ENCODE results near the gene SEC24D. TPM values are rescaled to one million over a fixed set of nuclear protein-coding genes. Genes with fewer than 3 reads are reported as not detected.
A peak's percentile ranks its signal among the peaks of the same experiment; 100 is the strongest.

The SEC24D gene
- total RNA-seq, 1 donor from 2014 or later: 8.2 TPM

DNA sequence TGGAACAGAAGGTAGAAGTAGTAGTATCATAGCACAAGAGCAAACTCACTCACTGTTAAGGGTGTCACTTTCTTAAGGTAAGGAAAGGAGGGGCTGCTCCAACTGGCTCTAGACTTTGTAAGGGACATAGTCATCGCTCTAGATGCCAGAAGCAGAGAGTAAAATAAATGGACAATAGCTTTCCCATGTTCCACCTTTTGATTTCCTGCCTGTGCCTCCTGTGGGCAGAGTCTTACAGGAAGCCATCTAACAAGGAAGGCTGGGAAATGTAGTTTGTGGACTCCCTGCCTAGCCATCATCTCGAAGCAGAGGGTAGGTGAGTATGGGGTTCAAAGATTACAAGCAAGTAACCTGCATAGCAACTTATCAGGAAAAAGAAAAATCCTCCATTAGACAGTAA is 152.4 kb downstream of the SEC24D start:
- H3K9me3 ChIP-seq (ENCODE audit: low read depth): no peaks in the 10 kb centered on the region
- H3K9ac ChIP-seq: no peak overlapping the region
- Mint-ChIP-seq H3K27ac (no peak overlapping the region), H3K9me3 (no peaks in the 10 kb centered on the region), H3K36me3 (no peaks in the 10 kb centered on the region), H3K27me3 (ENCODE audit: insufficient read depth, low read depth) (peaks cover 2% of the 10 kb centered on the region), H3K4me3 (no peak overlapping the region), H3K4me1 (peaks cover 16% of the 10 kb centered on the region)
- no peak for TF ChIP-seq EZH2 (IDR thresholded peaks at IDR 0.05)
- TF ChIP-seq EZH2phosphoT487 (IDR thresholded peaks at IDR 0.05): no peak
- TF ChIP-seq, protein P1, sequence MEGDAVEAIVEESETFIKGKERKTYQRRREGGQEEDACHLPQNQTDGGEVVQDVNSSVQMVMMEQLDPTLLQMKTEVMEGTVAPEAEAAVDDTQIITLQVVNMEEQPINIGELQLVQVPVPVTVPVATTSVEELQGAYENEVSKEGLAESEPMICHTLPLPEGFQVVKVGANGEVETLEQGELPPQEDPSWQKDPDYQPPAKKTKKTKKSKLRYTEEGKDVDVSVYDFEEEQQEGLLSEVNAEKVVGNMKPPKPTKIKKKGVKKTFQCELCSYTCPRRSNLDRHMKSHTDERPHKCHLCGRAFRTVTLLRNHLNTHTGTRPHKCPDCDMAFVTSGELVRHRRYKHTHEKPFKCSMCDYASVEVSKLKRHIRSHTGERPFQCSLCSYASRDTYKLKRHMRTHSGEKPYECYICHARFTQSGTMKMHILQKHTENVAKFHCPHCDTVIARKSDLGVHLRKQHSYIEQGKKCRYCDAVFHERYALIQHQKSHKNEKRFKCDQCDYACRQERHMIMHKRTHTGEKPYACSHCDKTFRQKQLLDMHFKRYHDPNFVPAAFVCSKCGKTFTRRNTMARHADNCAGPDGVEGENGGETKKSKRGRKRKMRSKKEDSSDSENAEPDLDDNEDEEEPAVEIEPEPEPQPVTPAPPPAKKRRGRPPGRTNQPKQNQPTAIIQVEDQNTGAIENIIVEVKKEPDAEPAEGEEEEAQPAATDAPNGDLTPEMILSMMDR (IDR thresholded peaks at IDR 0.05): no peak
- H3K79me2 ChIP-seq (ENCODE audit: low read depth): peaks cover 33% of the 10 kb centered on the region
- no peak overlapping the region for H3K27ac ChIP-seq
- H3F3A ChIP-seq (ENCODE audit: low read depth): no peaks in the 10 kb centered on the region
- no peak overlapping the region for H3K4me3 ChIP-seq
- H3K4me2 ChIP-seq: no peak overlapping the region
- H3K36me3 ChIP-seq: no peaks in the 10 kb centered on the region
- no peak for DNase-seq (ENCODE audit: low spot score)
- H3K4me1 ChIP-seq: peaks cover 14% of the 10 kb centered on the region
- peaks cover 19% of the 10 kb centered on the region for H4K20me1 ChIP-seq (ENCODE audit: low read depth)
- peaks cover 3% of the 10 kb centered on the region for H3K27me3 ChIP-seq
- H2AFZ ChIP-seq (replicated peaks): peak overlapping the region; percentile 65

DNA sequence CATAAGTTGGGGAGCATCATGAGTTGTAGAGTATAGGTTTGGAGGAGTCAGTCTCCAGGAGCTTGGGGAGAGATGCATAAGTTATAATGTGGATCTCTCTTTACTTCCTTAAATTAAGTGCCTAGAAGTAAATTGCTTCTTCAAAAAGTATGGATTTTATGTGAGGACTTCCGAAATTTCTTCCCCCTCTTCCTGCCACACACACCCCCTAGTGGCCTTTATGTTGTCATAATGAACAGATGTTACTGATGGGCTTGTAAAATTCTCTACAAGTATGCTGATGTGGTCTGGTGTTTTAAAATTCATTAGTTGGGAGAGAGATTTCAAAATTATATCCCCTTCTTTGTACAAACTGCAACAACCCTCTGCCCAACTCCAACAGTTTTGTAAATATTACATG is 153.0 kb downstream of the SEC24D start:
- no peak overlapping the region for H3K4me3 Mint-ChIP-seq
- Histone ChIP-seq H3K4me1 (peaks cover 14% of the 10 kb centered on the region), H3K9me3 (ENCODE audit: low read depth) (no peaks in the 10 kb centered on the region), H3K27ac (no peak overlapping the region), H3K36me3 (no peaks in the 10 kb centered on the region), H3K79me2 (ENCODE audit: low read depth) (peaks cover 27% of the 10 kb centered on the region), H3F3A (ENCODE audit: low read depth) (no peaks in the 10 kb centered on the region), H2AFZ (replicated peaks) (peak overlapping the region; percentile 65), H3K4me3 (no peak overlapping the region), H4K20me1 (ENCODE audit: low read depth) (peaks cover 19% of the 10 kb centered on the region), H3K4me2 (no peak overlapping the region), H3K27me3 (peaks cover 3% of the 10 kb centered on the region), H3K9ac (no peak overlapping the region)
- no peak for TF ChIP-seq EZH2 (IDR thresholded peaks at IDR 0.05)
- TF ChIP-seq, protein P1 (IDR thresholded peaks at IDR 0.05): peak; percentile 52
- no peaks in the 10 kb centered on the region for H3K9me3 Mint-ChIP-seq
- DNase-seq (ENCODE audit: low spot score): peak; percentile 35
- peaks cover 16% of the 10 kb centered on the region for H3K4me1 Mint-ChIP-seq
- peaks cover 2% of the 10 kb centered on the region for H3K27me3 Mint-ChIP-seq (ENCODE audit: insufficient read depth, low read depth)
- no peaks in the 10 kb centered on the region for H3K36me3 Mint-ChIP-seq
- H3K27ac Mint-ChIP-seq: no peak overlapping the region

DNA sequence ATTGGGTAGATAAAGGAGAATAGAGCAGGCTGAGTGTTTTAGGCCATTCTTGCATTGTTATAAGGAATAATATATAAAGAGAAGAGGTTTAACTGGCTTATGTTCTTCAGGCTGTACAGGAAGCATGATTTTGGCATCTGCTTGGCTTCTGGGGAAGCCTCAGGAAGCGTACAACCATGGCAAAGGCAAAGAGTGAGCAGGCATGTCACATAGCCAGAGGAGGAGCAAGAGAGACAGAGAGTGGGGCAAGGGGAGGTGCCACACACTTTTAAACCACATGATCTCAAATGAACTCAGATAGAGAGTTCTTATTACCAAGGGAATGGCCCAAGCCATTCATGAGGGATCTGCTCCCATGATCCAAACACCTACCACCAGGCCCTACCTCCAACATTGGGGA is 155.1 kb downstream of the SEC24D start:
- Mint-ChIP-seq H3K9me3 (no peaks in the 10 kb centered on the region), H3K27me3 (ENCODE audit: insufficient read depth, low read depth) (peaks cover 2% of the 10 kb centered on the region), H3K4me1 (peaks cover 9% of the 10 kb centered on the region), H3K4me3 (no peak overlapping the region), H3K36me3 (no peaks in the 10 kb centered on the region), H3K27ac (no peak overlapping the region)
- Histone ChIP-seq H3K4me2 (no peak overlapping the region), H3K4me3 (no peak overlapping the region), H3K27me3 (peaks cover 3% of the 10 kb centered on the region), H3K9me3 (ENCODE audit: low read depth) (no peaks in the 10 kb centered on the region), H2AFZ (replicated peaks) (no peak overlapping the region), H3K27ac (no peak overlapping the region), H3K4me1 (no peaks in the 10 kb centered on the region), H3K36me3 (no peaks in the 10 kb centered on the region), H3K9ac (no peak overlapping the region), H3K79me2 (ENCODE audit: low read depth) (peaks cover 6% of the 10 kb centered on the region), H3F3A (ENCODE audit: low read depth) (no peaks in the 10 kb centered on the region), H4K20me1 (ENCODE audit: low read depth) (peaks cover 2% of the 10 kb centered on the region)
- no peak for DNase-seq (ENCODE audit: low spot score)
- TF ChIP-seq, protein P1 (IDR thresholded peaks at IDR 0.05): no peak
- no peak for TF ChIP-seq EZH2 (IDR thresholded peaks at IDR 0.05)
- TF ChIP-seq EZH2phosphoT487 (IDR thresholded peaks at IDR 0.05): no peak

Data from neural progenitor cell (in vitro differentiated cells).